ENCODE data around the gene TCERG1L. TPM values are rescaled to one million over a fixed set of nuclear protein-coding genes. Genes with fewer than 3 reads are reported as not detected.

The TCERG1L gene
- total RNA-seq, 1 donor from 2014 or later = 3.5 TPM

DNA sequence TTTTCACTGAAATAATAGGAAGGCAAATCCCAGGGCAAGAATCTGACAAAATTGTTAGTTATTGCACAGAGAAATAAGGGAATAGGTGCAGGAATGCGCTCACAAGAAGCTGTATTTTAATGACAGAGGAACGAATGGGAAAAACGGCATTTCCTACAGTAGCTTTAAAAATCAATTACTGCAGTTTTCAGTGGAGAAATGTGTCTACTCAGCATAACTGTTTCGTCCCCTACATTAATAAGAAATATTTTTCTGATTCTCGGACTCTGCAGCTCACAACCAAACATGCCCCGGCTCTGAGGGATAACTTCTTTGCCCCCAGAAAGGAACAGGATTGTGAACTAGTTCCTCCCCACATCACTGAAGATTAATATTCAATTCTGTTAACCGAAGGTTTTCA is 44.9 kb upstream of the TCERG1L start:
- no peak overlapping the region for H3K27ac ChIP-seq (ENCODE audit: low read depth, low read length)
- H3K4me2 ChIP-seq (ENCODE audit: low read length) = no peak overlapping the region
- no peak overlapping the region for H2AFZ ChIP-seq (ENCODE audit: low read depth, low read length)
- H3K4me1 ChIP-seq (ENCODE audit: insufficient read depth, low read length) = no peaks in the 10 kb centered on the region
- Mint-ChIP-seq H3K4me3 (ENCODE audit: unreplicated experiment) (no peak overlapping the region), H3K4me1 (ENCODE audit: low read depth, unreplicated experiment) (no peaks in the 10 kb centered on the region), H3K27me3 (ENCODE audit: low read depth, unreplicated experiment) (peaks cover 19% of the 10 kb centered on the region), H3K9me3 (ENCODE audit: unreplicated experiment) (peaks cover 17% of the 10 kb centered on the region), H3K27ac (ENCODE audit: unreplicated experiment) (no peak overlapping the region), H3K36me3 (ENCODE audit: low read depth, unreplicated experiment) (no peaks in the 10 kb centered on the region)
- no peaks in the 10 kb centered on the region for H3K79me2 ChIP-seq (ENCODE audit: insufficient read depth, low read length)
- DNase-seq (ENCODE audit: low read depth) (no peak), FAIRE-seq (no peak)
- no peak overlapping the region for H3K9ac ChIP-seq (ENCODE audit: low read length)
- H3K4me3 ChIP-seq (ENCODE audit: insufficient read depth, low read depth, low read length) = no peak overlapping the region
- TF ChIP-seq, protein P1, sequence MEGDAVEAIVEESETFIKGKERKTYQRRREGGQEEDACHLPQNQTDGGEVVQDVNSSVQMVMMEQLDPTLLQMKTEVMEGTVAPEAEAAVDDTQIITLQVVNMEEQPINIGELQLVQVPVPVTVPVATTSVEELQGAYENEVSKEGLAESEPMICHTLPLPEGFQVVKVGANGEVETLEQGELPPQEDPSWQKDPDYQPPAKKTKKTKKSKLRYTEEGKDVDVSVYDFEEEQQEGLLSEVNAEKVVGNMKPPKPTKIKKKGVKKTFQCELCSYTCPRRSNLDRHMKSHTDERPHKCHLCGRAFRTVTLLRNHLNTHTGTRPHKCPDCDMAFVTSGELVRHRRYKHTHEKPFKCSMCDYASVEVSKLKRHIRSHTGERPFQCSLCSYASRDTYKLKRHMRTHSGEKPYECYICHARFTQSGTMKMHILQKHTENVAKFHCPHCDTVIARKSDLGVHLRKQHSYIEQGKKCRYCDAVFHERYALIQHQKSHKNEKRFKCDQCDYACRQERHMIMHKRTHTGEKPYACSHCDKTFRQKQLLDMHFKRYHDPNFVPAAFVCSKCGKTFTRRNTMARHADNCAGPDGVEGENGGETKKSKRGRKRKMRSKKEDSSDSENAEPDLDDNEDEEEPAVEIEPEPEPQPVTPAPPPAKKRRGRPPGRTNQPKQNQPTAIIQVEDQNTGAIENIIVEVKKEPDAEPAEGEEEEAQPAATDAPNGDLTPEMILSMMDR (IDR thresholded peaks at IDR 0.05; ENCODE audit: insufficient read depth, low read depth, low read length) = no peak
- no peak for TF ChIP-seq EZH2 (IDR thresholded peaks at IDR 0.05; ENCODE audit: insufficient read depth, low read length)
- H4K20me1 ChIP-seq (ENCODE audit: insufficient read depth, low read length) = no peaks in the 10 kb centered on the region
- no peaks in the 10 kb centered on the region for H3K27me3 ChIP-seq (ENCODE audit: insufficient read depth, low read length)
- H3K9me3 ChIP-seq (ENCODE audit: insufficient read depth, low read depth, low read length) = peaks cover 5% of the 10 kb centered on the region
- no peaks in the 10 kb centered on the region for H3K36me3 ChIP-seq (ENCODE audit: insufficient read depth, low read length)

DNA sequence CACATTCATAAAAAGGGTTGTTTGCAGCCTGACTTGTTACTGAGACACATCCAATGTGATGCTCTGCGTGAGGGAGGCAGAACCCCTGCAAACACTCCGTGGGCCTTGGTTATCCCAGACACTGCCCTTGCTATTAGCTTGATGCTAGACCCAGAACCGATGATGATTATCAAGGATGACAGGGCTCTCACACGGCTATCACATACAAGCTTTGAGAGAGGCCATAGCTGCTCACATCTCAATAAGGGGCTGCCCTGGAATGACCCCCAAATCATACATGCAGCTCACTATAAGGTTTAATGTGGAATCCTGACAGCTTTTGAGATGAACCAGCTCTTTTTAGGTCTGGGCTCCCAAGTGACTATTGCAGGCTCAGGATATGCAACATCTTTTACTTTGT is 44.4 kb upstream of the TCERG1L start:
- Mint-ChIP-seq H3K9me3 (ENCODE audit: unreplicated experiment) (peaks cover 16% of the 10 kb centered on the region), H3K4me1 (ENCODE audit: low read depth, unreplicated experiment) (no peaks in the 10 kb centered on the region), H3K27ac (ENCODE audit: unreplicated experiment) (no peak overlapping the region), H3K36me3 (ENCODE audit: low read depth, unreplicated experiment) (no peaks in the 10 kb centered on the region), H3K27me3 (ENCODE audit: low read depth, unreplicated experiment) (peaks cover 23% of the 10 kb centered on the region), H3K4me3 (ENCODE audit: unreplicated experiment) (no peak overlapping the region)
- Histone ChIP-seq H3K79me2 (ENCODE audit: insufficient read depth, low read length) (no peaks in the 10 kb centered on the region), H3K36me3 (ENCODE audit: insufficient read depth, low read length) (no peaks in the 10 kb centered on the region), H3K4me1 (ENCODE audit: insufficient read depth, low read length) (no peaks in the 10 kb centered on the region), H3K27me3 (ENCODE audit: insufficient read depth, low read length) (no peaks in the 10 kb centered on the region), H3K4me2 (ENCODE audit: low read length) (no peak overlapping the region), H2AFZ (ENCODE audit: low read depth, low read length) (no peak overlapping the region), H3K27ac (ENCODE audit: low read depth, low read length) (no peak overlapping the region), H3K4me3 (ENCODE audit: insufficient read depth, low read depth, low read length) (no peak overlapping the region), H3K9me3 (ENCODE audit: insufficient read depth, low read depth, low read length) (peaks cover 9% of the 10 kb centered on the region), H3K9ac (ENCODE audit: low read length) (no peak overlapping the region), H4K20me1 (ENCODE audit: insufficient read depth, low read length) (no peaks in the 10 kb centered on the region)
- TF ChIP-seq, protein P1 (IDR thresholded peaks at IDR 0.05; ENCODE audit: insufficient read depth, low read depth, low read length) = no peak
- TF ChIP-seq EZH2 (IDR thresholded peaks at IDR 0.05; ENCODE audit: insufficient read depth, low read length) = no peak
- DNase-seq (ENCODE audit: low read depth) = no peak
- no peak for FAIRE-seq

DNA sequence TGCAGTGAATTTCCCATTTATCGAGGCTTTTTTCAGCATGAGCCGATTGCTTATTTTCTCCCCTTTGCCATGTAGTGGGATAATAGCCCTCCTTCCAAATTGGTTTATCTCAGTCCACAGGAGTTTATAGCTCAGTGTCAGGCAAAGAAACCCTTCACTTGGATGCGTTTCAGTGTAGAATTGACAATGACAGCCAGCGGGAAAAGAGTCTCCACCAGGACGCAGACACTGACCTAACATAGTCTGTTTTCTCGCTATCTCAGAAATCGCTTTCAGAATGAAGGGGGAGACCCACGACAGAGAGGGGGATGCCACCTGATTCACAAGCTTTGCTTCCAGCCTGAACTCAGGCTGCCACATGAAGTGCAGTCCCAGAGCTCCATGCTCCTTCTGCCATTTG is 43.5 kb upstream of the TCERG1L start:
- H3K9me3 ChIP-seq (ENCODE audit: insufficient read depth, low read depth, low read length) = peaks cover 7% of the 10 kb centered on the region
- DNase-seq (ENCODE audit: low read depth) (no peak), FAIRE-seq (no peak)
- H2AFZ ChIP-seq (ENCODE audit: low read depth, low read length) = no peak overlapping the region
- H3K27ac Mint-ChIP-seq (ENCODE audit: unreplicated experiment) = no peak overlapping the region
- no peak overlapping the region for H3K4me2 ChIP-seq (ENCODE audit: low read length)
- H4K20me1 ChIP-seq (ENCODE audit: insufficient read depth, low read length) = no peaks in the 10 kb centered on the region
- no peaks in the 10 kb centered on the region for H3K27me3 ChIP-seq (ENCODE audit: insufficient read depth, low read length)
- TF ChIP-seq, protein P1 (IDR thresholded peaks at IDR 0.05; ENCODE audit: insufficient read depth, low read depth, low read length) = no peak
- TF ChIP-seq EZH2 (IDR thresholded peaks at IDR 0.05; ENCODE audit: insufficient read depth, low read length) = no peak
- no peak overlapping the region for H3K27ac ChIP-seq (ENCODE audit: low read depth, low read length)
- H3K79me2 ChIP-seq (ENCODE audit: insufficient read depth, low read length) = no peaks in the 10 kb centered on the region
- no peaks in the 10 kb centered on the region for H3K36me3 ChIP-seq (ENCODE audit: insufficient read depth, low read length)
- H3K9me3 Mint-ChIP-seq (ENCODE audit: unreplicated experiment) = peaks cover 11% of the 10 kb centered on the region
- H3K4me1 ChIP-seq (ENCODE audit: insufficient read depth, low read length) = no peaks in the 10 kb centered on the region
- no peak overlapping the region for H3K4me3 ChIP-seq (ENCODE audit: insufficient read depth, low read depth, low read length)
- no peak overlapping the region for H3K9ac ChIP-seq (ENCODE audit: low read length)
- no peaks in the 10 kb centered on the region for H3K36me3 Mint-ChIP-seq (ENCODE audit: low read depth, unreplicated experiment)
- H3K4me3 Mint-ChIP-seq (ENCODE audit: unreplicated experiment) = no peak overlapping the region
- H3K4me1 Mint-ChIP-seq (ENCODE audit: low read depth, unreplicated experiment) = no peaks in the 10 kb centered on the region
- peaks cover 31% of the 10 kb centered on the region for H3K27me3 Mint-ChIP-seq (ENCODE audit: low read depth, unreplicated experiment)
